ENCODE results near the gene EFHD2.
"Not testable (repeated sequence)": the region's sequence is repeated elsewhere in the genome, so short reads cannot be mapped to it uniquely, and the experiment has no call there.

GRCh38 chr1:15434739-15435138 lies 25.1 kb downstream of the EFHD2 start:
- not testable (repeated sequence) for TF ChIP-seq EZH2phosphoT487 (IDR thresholded peaks at IDR 0.05; ENCODE audit: insufficient read depth, low read depth); EZH2 (IDR thresholded peaks at IDR 0.05; ENCODE audit: insufficient read depth, poor library complexity, severe bottlenecking)
